Stomach (tissue), 9 donors: ENCODE data around the gene TOR3A. TPM values are rescaled to one million over a fixed set of nuclear protein-coding genes. Genes with fewer than 3 reads are reported as not detected.

Experiments
- DNase-seq, 2 donors: peaks; one replicate each; pipeline versions ENCODE4 v3.0.0 to v3.0.0-alpha.2; 2013 to 2019
- H3K27ac ChIP-seq, 5 donors: fragments of 200-600 bp in 4 of 5; sonication (generic) in 4 of 5; one replicate each; pipeline ENCODE4 v1.5.1; 2013 to 2019; ENCODE audit warnings: mild to moderate bottlenecking in 1 of 5, moderate library complexity in 1 of 5
- H3K27me3 ChIP-seq, 3 donors: fragments of 200-600 bp; sonication (generic); one replicate each; pipeline ENCODE4 v1.5.1; 2017 to 2019; ENCODE audit warnings: mixed run types in 1 of 3
- H3K36me3 ChIP-seq, 4 donors: fragments of 200-600 bp; sonication (generic); 1 replicate in 3 of 4; 2 replicates in 1 of 4; pipeline ENCODE4 v1.5.1; 2016 to 2019
- H3K4me1 ChIP-seq, 4 donors: fragments of 200-600 bp; sonication (generic); one replicate each; pipeline ENCODE4 v1.5.1; 2016 to 2019
- H3K4me3 ChIP-seq, 4 donors: fragments of 200-600 bp; sonication (generic) in 3 of 4; one replicate each; pipeline ENCODE4 v1.5.1; 2016 to 2019; ENCODE audit warnings: mild to moderate bottlenecking in 1 of 4
- H3K9me3 ChIP-seq, 4 donors: fragments of 200-600 bp; sonication (generic); one replicate each; pipeline ENCODE4 v1.5.1; 2016 to 2019
- CTCF ChIP-seq, 7 experiments: fragments of 450-650 bp in 4 of 7; fragments of 200-600 bp in 3 of 7; sonication (generic) in 3 of 7; IDR thresholded peaks; one replicate each; pipeline ENCODE4 v1.5.1; 2016 to 2019; ENCODE audit warnings: antibody characterized with exemption in 7 of 7, control low read depth in 2 of 7, mild to moderate bottlenecking in 1 of 7
- EP300 ChIP-seq: sonication (generic); formaldehyde crosslinking; IDR thresholded peaks from one replicate; pipeline ENCODE4 v1.6.1; 2017; ENCODE audit warnings: antibody characterized with exemption
- POLR2A ChIP-seq, 4 donors: fragments of 450-650 bp; IDR thresholded peaks; one replicate each; pipeline ENCODE4 v1.6.1; 2016; ENCODE audit warnings: antibody characterized with exemption in 4 of 4, control low read depth in 2 of 4, mild to moderate bottlenecking in 1 of 4, moderate library complexity in 1 of 4
- POLR2AphosphoS5 ChIP-seq, 3 donors: sonication (generic); formaldehyde crosslinking; IDR thresholded peaks; one replicate each; pipeline ENCODE4 v1.6.1; 2016; ENCODE audit warnings: antibody characterized with exemption in 3 of 3
- WGBS, 5 donors: extraction: QIAGEN DNeasy Blood & Tissue Kit in 3 of 5; methylation state at CpG; one replicate each; pipeline versions ENCODE4 v1.1.5 to v1.1.7; 2013 to 2018; 5-methylcytosine and 5-hydroxymethylcytosine counted together
- intact Hi-C: fragments of 100-400 bp; cut with DNase I; formaldehyde crosslinking; loops from one replicate; pipeline ENCODE4 v1.15.1; 2023; ENCODE audit warnings: low total_unique reads
- polyA plus RNA-seq, 3 donors: library from polyadenylated mRNA; stranded (reverse); fragments of 200-250 nt; gene quantifications; one replicate each; pipeline ENCODE4 v1.2.3, GENCODE V29; 2013
- total RNA-seq, 5 donors: library from RNA; depleted of rRNA; stranded (reverse); fragments of >200 nt; gene quantifications; one replicate each; pipeline versions ENCODE4 v1.1.0 to v1.2.3, GENCODE V29; 2014 to 2016
- donor health status: healthy with polysubstance abuse.
- donor health status: Bipolar disorder and iron deficiency.
- donor health status: healthy.

Gene TOR3A
- total and polyA plus RNA-seq, 8 donors = 5.3 to 285 (median 15.6) TPM

GRCh38 chr1:179095924-179096323 lies 14.1 kb downstream of the TOR3A start:
- WGBS, 5 donors = 57 to 77% (median 60%) methylated on average over 3 of the region's 3 CpGs
- H3K4me1 ChIP-seq = peaks cover 8 to 23% (median 11%) of the 10 kb centered on the region in 4 donors
- H3K4me3 ChIP-seq = no peak overlapping the region
- peaks cover 36 to 90% (median 78%) of the 10 kb centered on the region in 4 donors for H3K36me3 ChIP-seq
- no peaks in the 10 kb centered on the region for H3K9me3 ChIP-seq
- H3K27ac ChIP-seq = no peak overlapping the region
- DNase-seq = no peak
- TF ChIP-seq EP300 = no peak
- TF ChIP-seq POLR2A (IDR thresholded peaks at IDR 0.05) = no peak
- no peak for TF ChIP-seq POLR2AphosphoS5 (IDR thresholded peaks at IDR 0.05)
- no peak for TF ChIP-seq CTCF (IDR thresholded peaks at IDR 0.05)
- intact Hi-C loops = no loop called here
- H3K27me3 ChIP-seq = no peaks in the 10 kb centered on the region

GRCh38 chr1:179099891-179100290 lies 18.0 kb downstream of the TOR3A start:
- no peak overlapping the region for H3K27ac ChIP-seq
- intact Hi-C loops = no loop called here
- H3K4me3 ChIP-seq = no peak overlapping the region
- 90 to 98% (median 96%) methylated on average over 4 of the region's 4 CpGs for WGBS, 5 donors
- no peaks in the 10 kb centered on the region for H3K27me3 ChIP-seq
- DNase-seq = no peak
- peaks cover 16 to 51% (median 45%) of the 10 kb centered on the region in 4 donors for H3K36me3 ChIP-seq
- peaks cover 0 to 8% (median 0%) of the 10 kb centered on the region in 4 donors for H3K4me1 ChIP-seq
- TF ChIP-seq POLR2AphosphoS5 (IDR thresholded peaks at IDR 0.05) = no peak
- no peak for TF ChIP-seq POLR2A (IDR thresholded peaks at IDR 0.05)
- TF ChIP-seq CTCF (IDR thresholded peaks at IDR 0.05) = no peak
- no peak for TF ChIP-seq EP300
- no peaks in the 10 kb centered on the region for H3K9me3 ChIP-seq

- no peak for DNase-seq
- WGBS, 5 donors = 90 to 98% (median 94%) methylated on average over 4 of the region's 4 CpGs
- no peaks in the 10 kb centered on the region for H3K27me3 ChIP-seq
- peaks cover 9 to 38% (median 30%) of the 10 kb centered on the region in 4 donors for H3K36me3 ChIP-seq
- TF ChIP-seq EP300 = no peak
- TF ChIP-seq CTCF (IDR thresholded peaks at IDR 0.05) = no peak
- no peak for TF ChIP-seq POLR2AphosphoS5 (IDR thresholded peaks at IDR 0.05)
- TF ChIP-seq POLR2A (IDR thresholded peaks at IDR 0.05) = no peak
- intact Hi-C loops = no loop called here
- H3K9me3 ChIP-seq = no peaks in the 10 kb centered on the region
- no peak overlapping the region for H3K27ac ChIP-seq
- no peak overlapping the region for H3K4me3 ChIP-seq
- H3K4me1 ChIP-seq = no peaks in the 10 kb centered on the region
Measured at GRCh38 chr1:179101566-179101965, 19.7 kb downstream of the TOR3A start.

- WGBS, 5 donors = 89 to 100% (median 95%) methylated on average over 1 of the region's 1 CpG
- Histone ChIP-seq H3K4me1 (no peaks in the 10 kb centered on the region), H3K9me3 (no peaks in the 10 kb centered on the region), H3K27me3 (no peaks in the 10 kb centered on the region), H3K36me3 (peaks cover 19 to 41% (median 36%) of the 10 kb centered on the region in 4 donors), H3K4me3 (no peak overlapping the region), H3K27ac (no peak overlapping the region)
- TF ChIP-seq POLR2AphosphoS5 (IDR thresholded peaks at IDR 0.05) = no peak
- no peak for TF ChIP-seq CTCF (IDR thresholded peaks at IDR 0.05)
- no peak for TF ChIP-seq EP300
- TF ChIP-seq POLR2A (IDR thresholded peaks at IDR 0.05) = no peak
- intact Hi-C loops = no loop called here
- no peak for DNase-seq
Measured at GRCh38 chr1:179103999-179104398, 22.1 kb downstream of the TOR3A start.
